Bronchial epithelial cell (primary cell): Measurements from ENCODE around the gene DNAJC28. TPM values are rescaled to one million over a fixed set of nuclear protein-coding genes. Genes with fewer than 3 reads are reported as not detected.

ENCODE experiments used
- DNase-seq: peaks from one replicate; pipeline ENCODE4 v3.0.0-alpha.2; 2010; ENCODE audit warnings: low read depth
- FAIRE-seq: peaks from 2 replicates; lab custom pipeline; 2011; peaks lifted over from hg19 to GRCh38; lab: Jason Lieb, UNC
- H3K27me3 ChIP-seq: 2 replicates; pipeline ENCODE4 v1.5.1; 2011; ENCODE audit warnings: low read length; ENCODE audit not compliant: control insufficient read depth, insufficient read depth
- H3K36me3 ChIP-seq: 2 replicates; pipeline ENCODE4 v1.5.1; 2011; ENCODE audit warnings: low read length; ENCODE audit not compliant: control insufficient read depth, insufficient read depth
- H3K4me3 ChIP-seq: 2 replicates; pipeline ENCODE4 v1.5.1; 2011; ENCODE audit warnings: mild to moderate bottlenecking, low read depth, low read length, control low read depth
- total RNA-seq: library from RNA; depleted of rRNA; stranded (reverse); fragments of >200 nt; gene quantifications from 2 replicates; pipeline ENCODE4 v1.2.1, GENCODE V29; 2014
- TF ChIP-seq, protein P1 (sequence below): IDR thresholded peaks from 2 replicates; pipeline ENCODE4 v1.5.1; 2011; ENCODE audit warnings: mild to moderate bottlenecking, moderate library complexity, low read length, control low read depth, inconsistent platforms; ENCODE audit not compliant: insufficient read depth, severe bottlenecking

DNAJC28 gene
- total RNA-seq, 1 donor from 2014 or later = 1.3 TPM

DNA sequence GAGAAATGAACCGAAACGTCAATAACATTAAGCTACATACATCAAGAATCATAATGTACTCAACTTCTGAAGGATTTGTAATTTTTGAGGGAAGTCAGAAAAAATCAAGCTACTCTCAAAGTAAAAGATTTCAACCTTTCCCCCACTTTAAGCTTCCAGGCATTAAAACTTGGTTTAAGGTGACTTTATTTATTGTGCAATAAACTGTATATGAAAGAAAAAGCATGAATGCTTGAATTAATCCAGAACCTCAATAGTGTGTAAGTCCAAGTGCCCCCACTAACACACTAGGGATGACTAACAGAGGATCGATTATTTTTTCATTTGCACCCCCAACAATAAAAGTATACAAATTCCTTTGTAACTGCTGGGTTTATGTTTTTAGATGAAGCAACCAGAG is 39.5 kb upstream of the DNAJC28 start:
- Histone ChIP-seq H3K36me3 (peaks cover 22% of the 10 kb centered on the region), H3K4me3 (no peak overlapping the region), H3K27me3 (no peaks in the 10 kb centered on the region)
- DNase-seq (no peak), FAIRE-seq (no peak)
- TF ChIP-seq, protein P1, sequence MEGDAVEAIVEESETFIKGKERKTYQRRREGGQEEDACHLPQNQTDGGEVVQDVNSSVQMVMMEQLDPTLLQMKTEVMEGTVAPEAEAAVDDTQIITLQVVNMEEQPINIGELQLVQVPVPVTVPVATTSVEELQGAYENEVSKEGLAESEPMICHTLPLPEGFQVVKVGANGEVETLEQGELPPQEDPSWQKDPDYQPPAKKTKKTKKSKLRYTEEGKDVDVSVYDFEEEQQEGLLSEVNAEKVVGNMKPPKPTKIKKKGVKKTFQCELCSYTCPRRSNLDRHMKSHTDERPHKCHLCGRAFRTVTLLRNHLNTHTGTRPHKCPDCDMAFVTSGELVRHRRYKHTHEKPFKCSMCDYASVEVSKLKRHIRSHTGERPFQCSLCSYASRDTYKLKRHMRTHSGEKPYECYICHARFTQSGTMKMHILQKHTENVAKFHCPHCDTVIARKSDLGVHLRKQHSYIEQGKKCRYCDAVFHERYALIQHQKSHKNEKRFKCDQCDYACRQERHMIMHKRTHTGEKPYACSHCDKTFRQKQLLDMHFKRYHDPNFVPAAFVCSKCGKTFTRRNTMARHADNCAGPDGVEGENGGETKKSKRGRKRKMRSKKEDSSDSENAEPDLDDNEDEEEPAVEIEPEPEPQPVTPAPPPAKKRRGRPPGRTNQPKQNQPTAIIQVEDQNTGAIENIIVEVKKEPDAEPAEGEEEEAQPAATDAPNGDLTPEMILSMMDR = no peak

DNA sequence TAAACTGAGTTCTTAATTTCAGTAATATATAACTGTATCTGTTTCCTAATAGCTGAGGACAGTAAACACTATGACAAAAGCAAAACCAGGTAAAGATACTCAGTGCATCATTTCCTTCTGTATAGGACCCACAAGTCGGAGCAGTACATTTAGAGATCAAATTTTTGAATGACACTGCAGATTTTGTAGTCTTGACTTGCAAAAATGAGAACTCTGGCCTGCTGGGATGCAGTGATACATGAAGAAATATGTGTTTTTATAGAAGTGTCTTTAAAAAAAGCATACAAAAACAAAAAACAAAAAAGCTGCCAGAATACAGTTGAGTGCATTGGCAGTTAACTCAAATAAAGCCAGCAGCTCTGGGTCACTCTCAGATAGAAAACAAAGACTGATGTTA is 31.4 kb upstream of the DNAJC28 start:
- H3K4me3 ChIP-seq = no peak overlapping the region
- TF ChIP-seq, protein P1 = no peak
- FAIRE-seq (no peak), DNase-seq (no peak)
- no peaks in the 10 kb centered on the region for H3K27me3 ChIP-seq
- peaks cover 11% of the 10 kb centered on the region for H3K36me3 ChIP-seq

DNA sequence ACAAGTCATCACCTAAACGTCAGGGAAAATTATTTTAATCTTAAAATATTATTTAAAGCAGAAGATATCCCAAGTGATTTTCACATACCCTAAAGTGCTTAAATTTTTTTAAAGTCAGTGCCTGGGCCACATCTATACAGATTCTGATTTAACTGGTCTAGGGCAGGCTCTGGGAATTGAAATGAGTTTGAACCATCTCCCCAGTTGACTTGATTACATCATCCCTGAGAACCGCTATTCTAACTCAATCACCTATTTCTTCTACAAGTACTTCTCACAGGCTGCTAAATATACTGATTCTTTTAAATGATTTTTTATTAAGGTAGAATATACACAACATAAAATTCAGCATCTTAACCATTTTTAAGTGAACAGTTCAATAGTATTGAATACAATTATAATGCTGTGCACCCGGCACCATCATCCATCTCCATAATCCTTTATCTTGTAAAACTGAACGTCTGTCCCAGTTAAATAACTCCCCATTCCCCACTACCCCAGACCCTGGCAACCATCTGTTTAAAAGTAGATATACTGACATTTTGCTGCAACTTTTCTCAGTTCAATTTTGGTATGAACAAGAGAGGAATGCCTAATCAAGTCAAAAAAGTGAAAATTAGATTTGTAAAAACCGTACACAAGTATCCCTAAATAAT is 30.9 kb upstream of the DNAJC28 start:
- FAIRE-seq = no peak
- Histone ChIP-seq H3K27me3 (no peaks in the 10 kb centered on the region), H3K36me3 (peaks cover 8% of the 10 kb centered on the region), H3K4me3 (no peak overlapping the region)
- no peak for DNase-seq
- TF ChIP-seq, protein P1 = no peak

DNA sequence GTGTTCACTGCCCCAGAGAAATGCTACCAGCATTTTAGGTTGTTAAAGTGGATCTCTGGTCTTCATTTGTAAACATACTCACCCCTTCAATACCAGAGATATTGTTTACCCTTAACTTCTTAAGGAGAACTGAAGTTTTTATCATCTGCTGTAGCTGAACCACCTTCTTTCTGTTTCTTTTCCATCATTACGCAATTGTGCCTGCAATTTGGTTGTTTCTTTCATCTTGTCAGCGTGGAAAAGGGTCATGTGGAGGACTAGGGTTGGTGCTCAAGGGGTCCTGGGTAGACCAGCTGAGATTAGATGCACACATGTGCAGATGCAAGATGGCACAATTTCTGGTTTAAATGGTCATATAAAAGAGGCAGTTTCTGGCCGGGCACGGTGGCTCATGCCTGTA is 27.4 kb upstream of the DNAJC28 start:
- no peak for DNase-seq
- H3K27me3 ChIP-seq = no peaks in the 10 kb centered on the region
- no peak overlapping the region for H3K4me3 ChIP-seq
- no peak for FAIRE-seq
- TF ChIP-seq, protein P1 = no peak
- peaks cover 16% of the 10 kb centered on the region for H3K36me3 ChIP-seq

DNA sequence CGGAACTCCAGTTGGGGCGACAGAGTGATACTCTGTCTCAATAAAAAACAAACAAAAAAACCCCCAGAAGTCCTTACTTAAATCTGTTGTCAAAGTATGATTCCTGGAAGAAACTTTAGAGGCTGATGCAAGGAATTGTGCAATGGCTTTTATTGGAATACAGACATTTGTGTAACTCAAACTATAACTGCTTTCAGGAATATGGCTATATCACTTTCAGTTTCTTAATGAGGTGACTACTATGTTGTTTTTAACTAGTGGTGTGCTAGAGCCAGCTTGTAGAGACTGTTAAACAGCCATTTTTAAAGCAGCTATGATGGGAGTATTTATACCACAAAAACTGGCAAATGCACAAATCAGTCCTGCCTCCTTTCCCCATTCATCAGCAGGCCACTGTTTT is 22.7 kb upstream of the DNAJC28 start:
- FAIRE-seq = no peak
- no peak for DNase-seq
- Histone ChIP-seq H3K4me3 (no peak overlapping the region), H3K36me3 (peaks cover 21% of the 10 kb centered on the region), H3K27me3 (no peaks in the 10 kb centered on the region)
- TF ChIP-seq, protein P1 = no peak

DNA sequence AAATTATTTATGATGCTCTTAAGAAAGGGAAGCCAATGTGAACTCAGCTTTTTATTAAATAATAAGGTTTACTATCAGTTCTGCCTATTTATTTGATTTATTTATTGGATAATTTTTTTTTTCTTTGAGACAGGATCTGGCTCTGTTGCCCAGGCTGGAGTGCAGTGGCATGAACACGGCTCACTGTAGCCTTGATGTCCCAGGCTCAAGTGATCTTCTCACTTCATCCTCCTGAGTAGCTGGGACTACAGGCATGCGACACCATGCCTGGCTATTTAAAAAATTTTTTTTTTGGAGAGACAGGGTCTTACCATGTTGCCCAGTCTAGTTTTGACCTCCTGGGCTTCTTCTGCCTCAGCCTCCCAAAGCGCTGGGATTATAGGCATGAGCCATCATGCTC is 21.0 kb upstream of the DNAJC28 start:
- FAIRE-seq (no peak), DNase-seq (no peak)
- Histone ChIP-seq H3K36me3 (peaks cover 22% of the 10 kb centered on the region), H3K27me3 (no peaks in the 10 kb centered on the region), H3K4me3 (no peak overlapping the region)
- TF ChIP-seq, protein P1 = no peak
